Sigmoid colon (tissue), 7 donors: ENCODE data around the gene LMBR1. TPM values are rescaled to one million over a fixed set of nuclear protein-coding genes. Genes with fewer than 3 reads are reported as not detected.
"Not testable (repeated sequence)": the region's sequence is repeated elsewhere in the genome, so short reads cannot be mapped to it uniquely, and the experiment has no call there.

ENCODE experiments used
- DNase-seq: peaks from one replicate; pipeline ENCODE4 v3.0.0-alpha.2; 2019
- H3K27ac ChIP-seq, 4 donors: fragments of 200-600 bp; sonication (generic); one replicate each; pipeline ENCODE4 v1.5.1; 2016 to 2019; ENCODE audit warnings: mild to moderate bottlenecking in 1 of 4
- H3K27me3 ChIP-seq, 3 donors: fragments of 200-600 bp; sonication (generic); one replicate each; pipeline ENCODE4 v1.5.1; 2019; ENCODE audit warnings: mild to moderate bottlenecking in 1 of 3
- H3K36me3 ChIP-seq, 4 donors: fragments of 200-600 bp; sonication (generic); one replicate each; pipeline ENCODE4 v1.5.1; 2016 to 2019
- H3K4me1 ChIP-seq, 4 donors: fragments of 200-600 bp; sonication (generic); one replicate each; pipeline ENCODE4 v1.5.1; 2017 to 2019
- H3K4me3 ChIP-seq, 4 donors: fragments of 200-600 bp; sonication (generic); one replicate each; pipeline ENCODE4 v1.5.1; 2017 to 2019; ENCODE audit warnings: mild to moderate bottlenecking in 2 of 4, moderate library complexity in 1 of 4
- H3K9me3 ChIP-seq, 4 donors: fragments of 200-600 bp in 3 of 4; sonication (generic) in 3 of 4; one replicate each; pipeline versions ENCODE4 v1.5.1 to v1.6.1; 2013 to 2019
- EP300 ChIP-seq, 4 donors: sonication (generic); formaldehyde crosslinking; IDR thresholded peaks; one replicate each; pipeline ENCODE4 v1.6.1; 2017; ENCODE audit warnings: antibody characterized with exemption in 4 of 4
- POLR2A ChIP-seq, 2 donors: fragments of 450-650 bp; IDR thresholded peaks; one replicate each; pipeline ENCODE4 v1.6.1; 2016; ENCODE audit warnings: antibody characterized with exemption in 2 of 2, mild to moderate bottlenecking in 2 of 2, moderate library complexity in 2 of 2
- POLR2AphosphoS5 ChIP-seq, 4 donors: sonication (generic); formaldehyde crosslinking; IDR thresholded peaks; one replicate each; pipeline ENCODE4 v1.6.1; 2017; ENCODE audit warnings: antibody characterized with exemption in 4 of 4
- WGBS, 2 donors: extraction: QIAGEN DNeasy Blood & Tissue Kit; methylation state at CpG; one replicate each; pipeline ENCODE4 v1.1.7; 2013; 5-methylcytosine and 5-hydroxymethylcytosine counted together
- intact Hi-C: fragments of 100-400 bp; cut with DNase I; formaldehyde crosslinking; loops from one replicate; pipeline ENCODE4 v1.15.1; 2023
- polyA plus RNA-seq, 3 donors: library from polyadenylated mRNA; stranded (reverse); fragments of 200-250 nt; gene quantifications; one replicate each; pipeline ENCODE4 v1.2.3, GENCODE V29; 2013
- total RNA-seq, 4 donors: library from RNA; depleted of rRNA; stranded (reverse); fragments of >200 nt; gene quantifications; one replicate each; pipeline ENCODE4 v1.1.0, GENCODE V29; 2016
- TF ChIP-seq, protein P1 (sequence below), 4 experiments: fragments of 450-650 bp in 3 of 4; fragments of 200-600 bp in 1 of 4; IDR thresholded peaks; one replicate each; pipeline ENCODE4 v1.5.1; 2016 to 2019; ENCODE audit warnings: antibody characterized with exemption in 4 of 4, mild to moderate bottlenecking in 3 of 4, moderate library complexity in 2 of 4
- donor health status: healthy with polysubstance abuse.
- donor health status: Bipolar disorder and iron deficiency.
- donor health status: healthy.

LMBR1 gene
- total and polyA plus RNA-seq, 7 donors, result 2.5 to 60.9 (median 43.9) TPM

DNA sequence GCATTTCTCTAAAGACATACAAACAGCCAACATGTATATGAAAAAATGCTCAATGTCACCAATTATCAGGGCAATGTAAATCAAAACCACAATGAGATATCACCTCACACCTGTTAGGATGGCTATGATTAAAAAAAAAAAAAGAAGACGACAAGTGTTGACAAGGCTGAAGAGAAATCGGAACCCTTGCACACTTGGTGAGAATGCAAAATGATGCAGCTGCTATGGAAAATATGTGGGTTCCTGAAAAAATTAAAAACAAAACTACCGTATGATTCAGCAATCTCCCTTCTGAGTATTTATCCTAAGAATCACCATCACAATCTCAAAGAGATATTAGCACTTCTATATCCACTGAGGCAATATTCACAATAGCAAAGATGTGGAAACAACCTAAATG, 11.3 kb downstream of the LMBR1 start:
- H3K9me3 ChIP-seq, result no peaks in the 10 kb centered on the region
- intact Hi-C loops, result no loop called here
- WGBS, 2 donors, result 81 to 88% methylated on average over 3 of the region's 3 CpGs

DNA sequence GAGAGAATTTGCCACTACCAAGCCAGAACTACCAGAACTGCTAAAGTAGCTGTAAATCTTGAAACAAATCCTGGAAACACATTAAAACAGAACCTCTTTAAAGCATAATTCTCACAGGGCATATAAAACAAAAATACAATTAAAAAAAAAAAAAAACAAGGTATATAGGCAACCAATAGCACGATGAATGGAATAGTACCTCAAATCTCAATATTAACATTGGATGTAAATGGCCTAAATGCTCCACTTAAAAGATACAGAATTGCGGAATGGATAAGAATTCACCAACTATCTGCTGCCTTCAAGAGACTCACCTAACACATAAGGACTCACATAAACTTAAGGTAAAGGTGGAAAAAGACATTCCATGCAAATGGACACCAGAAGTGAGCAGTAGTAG, 17.2 kb downstream of the LMBR1 start:
- Histone ChIP-seq H3K36me3 (peaks cover 0 to 4% (median 0%) of the 10 kb centered on the region in 4 donors), H3K27ac (no peak overlapping the region), H3K9me3 (no peaks in the 10 kb centered on the region), H3K4me3 (no peak overlapping the region), H3K4me1 (no peaks in the 10 kb centered on the region), H3K27me3 (no peaks in the 10 kb centered on the region)
- WGBS, 2 donors, result 98 to 100% methylated on average over 2 of the region's 2 CpGs
- TF ChIP-seq, protein P1, sequence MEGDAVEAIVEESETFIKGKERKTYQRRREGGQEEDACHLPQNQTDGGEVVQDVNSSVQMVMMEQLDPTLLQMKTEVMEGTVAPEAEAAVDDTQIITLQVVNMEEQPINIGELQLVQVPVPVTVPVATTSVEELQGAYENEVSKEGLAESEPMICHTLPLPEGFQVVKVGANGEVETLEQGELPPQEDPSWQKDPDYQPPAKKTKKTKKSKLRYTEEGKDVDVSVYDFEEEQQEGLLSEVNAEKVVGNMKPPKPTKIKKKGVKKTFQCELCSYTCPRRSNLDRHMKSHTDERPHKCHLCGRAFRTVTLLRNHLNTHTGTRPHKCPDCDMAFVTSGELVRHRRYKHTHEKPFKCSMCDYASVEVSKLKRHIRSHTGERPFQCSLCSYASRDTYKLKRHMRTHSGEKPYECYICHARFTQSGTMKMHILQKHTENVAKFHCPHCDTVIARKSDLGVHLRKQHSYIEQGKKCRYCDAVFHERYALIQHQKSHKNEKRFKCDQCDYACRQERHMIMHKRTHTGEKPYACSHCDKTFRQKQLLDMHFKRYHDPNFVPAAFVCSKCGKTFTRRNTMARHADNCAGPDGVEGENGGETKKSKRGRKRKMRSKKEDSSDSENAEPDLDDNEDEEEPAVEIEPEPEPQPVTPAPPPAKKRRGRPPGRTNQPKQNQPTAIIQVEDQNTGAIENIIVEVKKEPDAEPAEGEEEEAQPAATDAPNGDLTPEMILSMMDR (IDR thresholded peaks at IDR 0.05), result no peak
- TF ChIP-seq POLR2A (IDR thresholded peaks at IDR 0.05), result no peak
- TF ChIP-seq EP300 (IDR thresholded peaks at IDR 0.05), result no peak
- no peak for TF ChIP-seq POLR2AphosphoS5 (IDR thresholded peaks at IDR 0.05)
- intact Hi-C loops, result no loop called here
- no peak for DNase-seq

More for the DNA sequence above, 11.3 kb downstream of the LMBR1 start:
- H3K27ac ChIP-seq, result no peak overlapping the region
- no peaks in the 10 kb centered on the region for H3K36me3 ChIP-seq
- H3K27me3 ChIP-seq, result no peaks in the 10 kb centered on the region
- H3K4me1 ChIP-seq, result no peaks in the 10 kb centered on the region
- H3K4me3 ChIP-seq, result no peak overlapping the region
- no peak for TF ChIP-seq EP300 (IDR thresholded peaks at IDR 0.05)
- TF ChIP-seq POLR2A (IDR thresholded peaks at IDR 0.05), result no peak
- no peak for TF ChIP-seq POLR2AphosphoS5 (IDR thresholded peaks at IDR 0.05)
- TF ChIP-seq, protein P1 (IDR thresholded peaks at IDR 0.05), result no peak
- DNase-seq, result no peak

DNA sequence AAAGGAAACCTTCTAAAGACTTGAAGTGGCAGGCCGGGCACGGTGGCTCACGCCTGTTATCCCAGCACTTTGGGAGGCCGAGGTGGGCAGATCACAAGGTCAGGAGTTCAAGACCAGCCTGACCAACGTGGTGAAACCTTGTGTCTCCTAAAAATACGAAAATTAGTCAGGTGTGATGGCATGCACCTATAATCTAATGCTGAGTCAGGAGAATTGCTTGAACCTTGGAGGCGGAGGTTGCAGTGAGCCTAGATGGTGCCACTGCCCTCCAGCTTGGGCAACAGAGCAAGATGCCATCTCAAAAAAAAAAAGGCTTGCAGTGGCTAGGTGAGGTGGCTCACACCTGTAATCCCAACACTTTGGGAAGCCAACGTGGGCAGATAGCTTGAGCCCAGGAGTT, 24.6 kb downstream of the LMBR1 start:
- H3K4me3 ChIP-seq, H3K36me3 ChIP-seq, DNase-seq, H3K9me3 ChIP-seq, H3K27ac ChIP-seq, intact Hi-C loops, H3K27me3 ChIP-seq, H3K4me1 ChIP-seq: not testable (repeated sequence)
- WGBS, 2 donors, result 96 to 97% methylated on average over 8 of the region's 8 CpGs

DNA sequence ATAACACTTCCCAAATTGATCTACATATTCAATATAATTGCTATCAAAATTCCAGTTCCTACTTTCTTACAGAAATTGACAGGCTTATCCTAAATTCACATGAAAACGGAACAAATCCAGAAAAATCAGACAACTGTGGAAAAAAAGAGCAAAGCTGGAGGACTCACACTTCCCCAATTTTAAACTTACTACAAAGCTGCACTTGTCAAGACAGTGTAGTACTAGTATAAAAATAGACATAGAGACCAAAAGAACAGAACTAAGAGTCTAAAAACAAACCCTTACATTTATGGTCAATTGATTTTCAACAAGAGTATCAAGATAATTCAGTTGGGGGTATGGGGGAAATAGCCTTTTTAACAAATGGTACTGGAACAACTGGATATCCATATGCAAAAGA, 27.5 kb downstream of the LMBR1 start:
- 86 to 90% methylated on average over 1 of the region's 1 CpG for WGBS, 2 donors
- H3K36me3 ChIP-seq, result no peaks in the 10 kb centered on the region
- no peak for DNase-seq

DNA sequence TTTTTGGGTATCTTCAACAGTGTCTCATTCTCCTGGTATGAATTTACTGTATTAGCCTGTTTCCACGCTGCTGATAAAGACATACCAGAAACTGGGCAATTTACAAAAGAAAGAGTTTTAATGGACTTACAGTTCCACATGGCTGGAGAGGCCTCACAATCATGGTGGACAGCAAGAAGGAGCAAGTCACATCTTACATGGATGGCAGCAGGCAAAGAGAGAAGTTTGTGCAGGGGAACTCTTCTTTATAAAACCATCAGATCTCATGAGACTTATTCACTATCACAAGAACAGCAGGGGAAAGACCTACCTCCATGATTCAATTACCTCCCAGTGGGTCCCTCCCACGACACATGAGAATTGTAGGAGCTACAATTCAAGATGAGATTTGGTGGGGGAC, 31.0 kb downstream of the LMBR1 start:
- WGBS, 2 donors, result 97 to 98% methylated on average over 2 of the region's 2 CpGs
- DNase-seq, H3K4me3 ChIP-seq, H3K36me3 ChIP-seq, H3K9me3 ChIP-seq, H3K4me1 ChIP-seq, intact Hi-C loops, H3K27me3 ChIP-seq, H3K27ac ChIP-seq: not testable (repeated sequence)

More for the DNA sequence above, 27.5 kb downstream of the LMBR1 start:
- TF ChIP-seq POLR2A (IDR thresholded peaks at IDR 0.05) (no peak), POLR2AphosphoS5 (IDR thresholded peaks at IDR 0.05) (no peak), EP300 (IDR thresholded peaks at IDR 0.05) (no peak)
- TF ChIP-seq, protein P1 (IDR thresholded peaks at IDR 0.05), result no peak
- Histone ChIP-seq H3K4me3 (no peak overlapping the region), H3K27ac (no peak overlapping the region), H3K9me3 (peaks cover 0 to 9% (median 0%) of the 10 kb centered on the region in 4 donors), H3K27me3 (no peaks in the 10 kb centered on the region), H3K4me1 (no peaks in the 10 kb centered on the region)
- intact Hi-C loops, result no loop called here

DNA sequence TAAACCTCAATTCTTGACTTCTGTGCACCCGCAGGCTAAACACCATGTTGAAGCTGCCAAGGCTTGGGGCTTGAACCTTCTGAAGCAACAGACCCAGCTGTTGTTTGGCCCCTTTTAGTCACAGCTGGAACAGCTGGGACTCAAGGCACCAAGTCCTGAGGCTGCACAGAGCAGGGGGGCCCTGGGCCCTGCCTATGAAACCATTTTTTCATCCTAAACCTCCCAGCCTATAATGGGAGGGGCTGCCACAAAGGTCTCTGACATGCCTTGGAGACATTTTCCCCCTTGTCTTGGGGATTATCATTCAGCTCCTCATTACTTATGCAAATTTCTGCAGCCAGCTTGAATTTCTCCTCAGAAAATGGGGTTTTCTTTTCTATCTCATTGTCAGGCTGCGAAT, 31.8 kb downstream of the LMBR1 start:
- intact Hi-C loops, result no loop called here
- DNase-seq, result no peak
- Histone ChIP-seq H3K4me1 (no peaks in the 10 kb centered on the region), H3K9me3 (peaks cover 0 to 9% (median 0%) of the 10 kb centered on the region in 4 donors), H3K27me3 (no peaks in the 10 kb centered on the region), H3K36me3 (no peaks in the 10 kb centered on the region), H3K4me3 (no peak overlapping the region), H3K27ac (no peak overlapping the region)
- WGBS, 2 donors, result 99% methylated on average over 2 of the region's 2 CpGs
- TF ChIP-seq POLR2AphosphoS5 (IDR thresholded peaks at IDR 0.05) (no peak), POLR2A (IDR thresholded peaks at IDR 0.05) (no peak), EP300 (IDR thresholded peaks at IDR 0.05) (no peak)
- TF ChIP-seq, protein P1 (IDR thresholded peaks at IDR 0.05), result no peak

DNA sequence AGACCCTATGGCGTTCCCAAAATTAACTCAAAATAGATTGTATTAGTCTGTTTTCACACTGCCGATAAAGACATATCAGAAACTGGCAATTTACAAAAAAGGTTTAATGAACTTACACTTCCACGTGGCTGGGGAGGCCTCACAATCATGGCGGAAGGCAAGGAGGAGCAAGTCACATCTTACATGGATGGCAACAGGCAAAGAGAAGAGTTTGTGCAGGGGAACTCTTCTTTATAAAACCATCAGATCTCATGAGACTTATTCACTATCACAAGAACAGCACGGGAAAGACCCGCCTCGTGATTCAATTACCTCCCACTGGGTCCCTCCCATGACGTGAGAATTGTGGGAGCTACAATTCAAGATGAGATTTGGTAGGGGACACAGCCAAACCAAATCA, 32.9 kb downstream of the LMBR1 start:
- H3K27me3 ChIP-seq, H3K4me3 ChIP-seq, H3K27ac ChIP-seq, H3K4me1 ChIP-seq, DNase-seq, H3K36me3 ChIP-seq, intact Hi-C loops: not testable (repeated sequence)
- peaks cover 0 to 11% (median 0%) of the 10 kb centered on the region in 4 donors for H3K9me3 ChIP-seq
- 98% methylated on average over 8 of the region's 8 CpGs for WGBS, 2 donors
